GM13976 (cell line): ENCODE measurements around the gene PHTF2.

ENCODE experiments used
- DNase-seq: peaks from one replicate; pipeline ENCODE4 v3.0.0; 2012; ENCODE audit warnings: low spot score
- CTCF ChIP-seq: IDR thresholded peaks from 2 replicates; pipeline ENCODE4 v1.5.1; 2012; ENCODE audit warnings: borderline replicate concordance, mild to moderate bottlenecking; ENCODE audit not compliant: insufficient read depth; ENCODE audit errors: extremely low read depth, missing control alignments, control extremely low read depth
- in situ Hi-C: fragments of 300-500 bp; cut with MboI; formaldehyde crosslinking; loops from one replicate; pipeline ENCODE4 v1.12.0; 2022; ENCODE audit warnings: low sequenced_read_pairs, mixed read lengths, inconsistent platforms; ENCODE audit not compliant: unreplicated experiment

Gene PHTF2

GRCh38 chr7:77923419-77923818 is 124.8 kb downstream of the PHTF2 start:
- no peak for DNase-seq
- in situ Hi-C loops, result no loop called here
- no peak for TF ChIP-seq CTCF

GRCh38 chr7:77930496-77930895 is 131.9 kb downstream of the PHTF2 start:
- in situ Hi-C loops, result loop anchor here (25.0 kb wide), 1 partner anchor 268 kb away; no protein-coding TSS in a partner anchor
- no peak for DNase-seq
- TF ChIP-seq CTCF, result no peak

- no peak for TF ChIP-seq CTCF
- in situ Hi-C loops, result loop anchor here (25.0 kb wide), 1 partner anchor 270 kb away; no protein-coding TSS in a partner anchor
- no peak for DNase-seq
Observed at GRCh38 chr7:77931841-77932240, 133.3 kb downstream of the PHTF2 start.

- in situ Hi-C loops, result loop anchor here (25.0 kb wide), 1 partner anchor 271 kb away; no protein-coding TSS in a partner anchor
- no peak for TF ChIP-seq CTCF
- DNase-seq, result no peak
Observed at GRCh38 chr7:77933394-77933793, 134.8 kb downstream of the PHTF2 start.

- in situ Hi-C loops, result loop anchor here (25.0 kb wide), 1 partner anchor 273 kb away; no protein-coding TSS in a partner anchor
- TF ChIP-seq CTCF, result no peak
- DNase-seq, result no peak
Observed at GRCh38 chr7:77935652-77936348, 137.2 kb downstream of the PHTF2 start.

GRCh38 chr7:77940647-77941046 is 142.1 kb downstream of the PHTF2 start:
- peak; percentile 47 for DNase-seq
- peak; percentile 38 for TF ChIP-seq CTCF
- in situ Hi-C loops, result loop anchor here (25.0 kb wide), 1 partner anchor 278 kb away; no protein-coding TSS in a partner anchor
